HG03520 (cell line): ENCODE data around the gene SEPTIN1.
"Not testable (repeated sequence)": the region's sequence is repeated elsewhere in the genome, so short reads cannot be mapped to it uniquely, and the experiment has no call there.

Experiments
- ATAC-seq: cut with Tn5 transposase; IDR thresholded peaks from one replicate; pipeline ENCODE4 v1.9.1; 2021; ENCODE audit warnings: mild to moderate bottlenecking, moderate library complexity; ENCODE audit not compliant: unreplicated experiment

Gene SEPTIN1

GRCh38 chr16:30346286-30346685, 36.1 kb downstream of the SEPTIN1 start:
- no peak for ATAC-seq

- not testable (repeated sequence) for ATAC-seq
Observed at GRCh38 chr16:30343491-30343820, 38.9 kb downstream of the SEPTIN1 start.

- no peak for ATAC-seq
Observed at GRCh38 chr16:30342751-30343490, 39.4 kb downstream of the SEPTIN1 start.

GRCh38 chr16:30341971-30342370, 40.4 kb downstream of the SEPTIN1 start:
- not testable (repeated sequence) for ATAC-seq

GRCh38 chr16:30340621-30341020, 41.7 kb downstream of the SEPTIN1 start:
- no peak for ATAC-seq

GRCh38 chr16:30338715-30339114, 43.6 kb downstream of the SEPTIN1 start:
- ATAC-seq, result not testable (repeated sequence)

- ATAC-seq, result not testable (repeated sequence)
Observed at GRCh38 chr16:30337964-30338357, 44.4 kb downstream of the SEPTIN1 start.

GRCh38 chr16:30335598-30336474, 46.5 kb downstream of the SEPTIN1 start:
- ATAC-seq, result peak; percentile 7

GRCh38 chr16:30335028-30335597, 47.2 kb downstream of the SEPTIN1 start:
- ATAC-seq, result peak; percentile 62

- peak; percentile 87 for ATAC-seq
Observed at GRCh38 chr16:30334473-30334989, 47.8 kb downstream of the SEPTIN1 start.
